T-helper 17 cell (primary cell): ENCODE results near the gene TMBIM6. TPM values are rescaled to one million over a fixed set of nuclear protein-coding genes. Genes with fewer than 3 reads are reported as not detected.

Experiments used
- ATAC-seq: fragments of 150-1000 bp; cut with Tn5 transposase; 2 replicates; pipeline ENCODE4 v1.10.0; 2021; ENCODE audit warnings: mild to moderate bottlenecking, moderate library complexity
- DNase-seq, 3 donors: peaks; one replicate each; pipeline versions ENCODE4 v3.0.0 to v3.0.0-alpha.2; 2020 to 2021
- H3K9me3 ChIP-seq: one replicate; pipeline ENCODE4 v1.7.0; 2013; ENCODE audit warnings: low read length, mild to moderate bottlenecking; ENCODE audit not compliant: control insufficient read depth, poor library complexity, severe bottlenecking
- H3K27ac Mint-ChIP-seq: one replicate; pipeline ENCODE4 v1.8.0; 2022; ENCODE audit warnings: mild to moderate bottlenecking, moderate library complexity, mixed read lengths
- H3K27me3 Mint-ChIP-seq: one replicate; pipeline ENCODE4 v1.8.0; 2022; ENCODE audit warnings: mixed read lengths
- H3K36me3 Mint-ChIP-seq: one replicate; pipeline ENCODE4 v1.8.0; 2022; ENCODE audit warnings: low read depth, mixed read lengths
- H3K4me1 Mint-ChIP-seq: one replicate; pipeline ENCODE4 v1.8.0; 2022; ENCODE audit warnings: mild to moderate bottlenecking, mixed read lengths
- H3K4me3 Mint-ChIP-seq: one replicate; pipeline ENCODE4 v1.8.0; 2022; ENCODE audit warnings: mild to moderate bottlenecking, moderate library complexity, mixed read lengths
- total RNA-seq, 4 donors: library from RNA in 2 of 4; stranded (reverse) in 2 of 4; gene quantifications; one replicate each; pipeline ENCODE4 v1.2.3 and lab custom pipeline; 2022 to 2026

Gene TMBIM6
- total RNA-seq (100 to 1,000 TPM; 325 to 376 TPM), total RNA-seq (lab: John Stamatoyannopoulos, UW) (459 to 906 reads per million in 2 donors)

- ATAC-seq = peak; percentile 88
- H3K4me1 Mint-ChIP-seq = peaks cover 29% of the 10 kb centered on the region
- H3K27ac Mint-ChIP-seq = peak within 1 kb of the TSS; percentile 99
- no peaks in the 10 kb centered on the region for H3K9me3 ChIP-seq
- no peaks in the 10 kb centered on the region for H3K27me3 Mint-ChIP-seq
- H3K4me3 Mint-ChIP-seq = peak within 1 kb of the TSS; percentile 92
- DNase-seq = peak; percentile 92 to 97 (median 96)
- H3K36me3 Mint-ChIP-seq = peaks cover 5% of the 10 kb centered on the region
Observed at GRCh38 chr12:49740930-49741881, at the start of gene TMBIM6. TMBIM6 (plus strand) TSS chr12:49741557; CDS start chr12:49752494, 10,937 bp downstream.

GRCh38 chr12:49692851-49693250 is 48.5 kb upstream of the TMBIM6 start:
- no peak for ATAC-seq
- DNase-seq = no peak
- Mint-ChIP-seq H3K4me3 (no peak overlapping the region), H3K27me3 (no peaks in the 10 kb centered on the region), H3K4me1 (peaks cover 23% of the 10 kb centered on the region), H3K27ac (peak overlapping the region; percentile 11), H3K36me3 (no peaks in the 10 kb centered on the region)
- H3K9me3 ChIP-seq = no peaks in the 10 kb centered on the region

- Mint-ChIP-seq H3K27me3 (no peaks in the 10 kb centered on the region), H3K27ac (no peak overlapping the region), H3K4me1 (peaks cover 24% of the 10 kb centered on the region), H3K4me3 (no peak overlapping the region), H3K36me3 (no peaks in the 10 kb centered on the region)
- H3K9me3 ChIP-seq = no peaks in the 10 kb centered on the region
- ATAC-seq (no peak), DNase-seq (no peak)
Observed at GRCh38 chr12:49693931-49694444, 47.4 kb upstream of the TMBIM6 start.

GRCh38 chr12:49696723-49697122 is 44.6 kb upstream of the TMBIM6 start:
- no peak overlapping the region for H3K27ac Mint-ChIP-seq
- H3K4me3 Mint-ChIP-seq = no peak overlapping the region
- no peaks in the 10 kb centered on the region for H3K27me3 Mint-ChIP-seq
- H3K4me1 Mint-ChIP-seq = peaks cover 20% of the 10 kb centered on the region
- ATAC-seq = no peak
- no peaks in the 10 kb centered on the region for H3K36me3 Mint-ChIP-seq
- H3K9me3 ChIP-seq = no peaks in the 10 kb centered on the region
- no peak for DNase-seq

GRCh38 chr12:49697808-49698207 is 43.5 kb upstream of the TMBIM6 start:
- no peaks in the 10 kb centered on the region for H3K36me3 Mint-ChIP-seq
- H3K27ac Mint-ChIP-seq = peak overlapping the region; percentile 91
- peaks cover 19% of the 10 kb centered on the region for H3K4me1 Mint-ChIP-seq
- H3K4me3 Mint-ChIP-seq = peak overlapping the region; percentile 86
- no peak for DNase-seq
- no peaks in the 10 kb centered on the region for H3K27me3 Mint-ChIP-seq
- H3K9me3 ChIP-seq = no peaks in the 10 kb centered on the region
- no peak for ATAC-seq

GRCh38 chr12:49698619-49699545 is 42.5 kb upstream of the TMBIM6 start:
- Mint-ChIP-seq H3K27me3 (no peaks in the 10 kb centered on the region), H3K36me3 (no peaks in the 10 kb centered on the region), H3K4me1 (peaks cover 25% of the 10 kb centered on the region), H3K27ac (peak overlapping the region; percentile 91), H3K4me3 (peak overlapping the region; percentile 86)
- ATAC-seq = peak; percentile 75
- H3K9me3 ChIP-seq = no peaks in the 10 kb centered on the region
- DNase-seq = no peak

GRCh38 chr12:49702009-49702408 is 39.3 kb upstream of the TMBIM6 start:
- no peak for ATAC-seq
- Mint-ChIP-seq H3K4me3 (no peak overlapping the region), H3K27me3 (no peaks in the 10 kb centered on the region), H3K4me1 (peaks cover 45% of the 10 kb centered on the region), H3K27ac (peak overlapping the region; percentile 63), H3K36me3 (no peaks in the 10 kb centered on the region)
- no peaks in the 10 kb centered on the region for H3K9me3 ChIP-seq
- no peak for DNase-seq

GRCh38 chr12:49702676-49703215 is 38.6 kb upstream of the TMBIM6 start:
- peaks cover 48% of the 10 kb centered on the region for H3K4me1 Mint-ChIP-seq
- H3K27ac Mint-ChIP-seq = peak overlapping the region; percentile 63
- H3K4me3 Mint-ChIP-seq = no peak overlapping the region
- H3K9me3 ChIP-seq = no peaks in the 10 kb centered on the region
- H3K36me3 Mint-ChIP-seq = no peaks in the 10 kb centered on the region
- ATAC-seq = no peak
- DNase-seq = no peak
- H3K27me3 Mint-ChIP-seq = peaks cover 4% of the 10 kb centered on the region

- ATAC-seq = peak; percentile 15
- H3K27me3 Mint-ChIP-seq = peaks cover 5% of the 10 kb centered on the region
- DNase-seq = peak in 1 of 3 donors; percentile 18
- no peaks in the 10 kb centered on the region for H3K36me3 Mint-ChIP-seq
- H3K27ac Mint-ChIP-seq = no peak overlapping the region
- no peaks in the 10 kb centered on the region for H3K9me3 ChIP-seq
- peaks cover 45% of the 10 kb centered on the region for H3K4me1 Mint-ChIP-seq
- H3K4me3 Mint-ChIP-seq = peak overlapping the region; percentile 12
Observed at GRCh38 chr12:49703647-49704137, 37.7 kb upstream of the TMBIM6 start.

- peak overlapping the region; percentile 96 for H3K4me3 Mint-ChIP-seq
- peaks cover 2% of the 10 kb centered on the region for H3K36me3 Mint-ChIP-seq
- H3K9me3 ChIP-seq = no peaks in the 10 kb centered on the region
- peak overlapping the region; percentile 78 for H3K27ac Mint-ChIP-seq
- H3K4me1 Mint-ChIP-seq = peaks cover 41% of the 10 kb centered on the region
- no peak for ATAC-seq
- H3K27me3 Mint-ChIP-seq = peaks cover 13% of the 10 kb centered on the region
- no peak for DNase-seq
Observed at GRCh38 chr12:49705479-49706134, 35.8 kb upstream of the TMBIM6 start.

- H3K36me3 Mint-ChIP-seq = peaks cover 2% of the 10 kb centered on the region
- peak overlapping the region; percentile 78 for H3K27ac Mint-ChIP-seq
- DNase-seq (peak in 1 of 3 donors; percentile 8), ATAC-seq (peak; percentile 32)
- H3K4me1 Mint-ChIP-seq = peaks cover 41% of the 10 kb centered on the region
- no peaks in the 10 kb centered on the region for H3K9me3 ChIP-seq
- H3K27me3 Mint-ChIP-seq = peaks cover 22% of the 10 kb centered on the region
- H3K4me3 Mint-ChIP-seq = peak overlapping the region; percentile 96
Observed at GRCh38 chr12:49706351-49707127, 34.8 kb upstream of the TMBIM6 start.
